ENCODE data around the gene MAPKAP1.

DNA sequence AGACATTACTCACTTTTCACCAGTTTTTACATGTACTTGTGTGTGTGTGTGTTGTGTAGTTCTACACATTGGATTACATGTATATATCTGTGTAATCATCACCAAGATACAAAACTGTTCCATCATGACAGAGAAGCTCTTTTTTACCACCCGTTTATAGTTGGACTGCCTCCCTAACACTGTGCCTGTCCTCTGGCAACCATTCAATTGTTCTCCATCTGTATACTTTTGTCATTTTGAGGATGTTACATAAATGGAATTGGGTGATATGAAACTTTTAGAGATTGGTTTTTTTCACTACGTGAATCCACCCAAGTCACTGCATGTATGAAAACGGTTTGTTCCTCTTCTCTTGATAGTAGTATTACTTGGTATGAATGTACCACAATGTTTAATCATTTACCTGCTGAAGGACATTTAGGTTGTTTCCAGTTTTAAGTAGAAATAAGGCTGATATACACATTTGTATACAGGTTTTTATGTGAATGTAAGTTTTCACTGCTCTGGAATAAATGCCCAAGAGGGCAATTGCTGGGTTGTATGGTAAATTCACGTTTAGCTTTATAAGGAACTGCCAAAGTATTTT, 126.2 kb downstream of the MAPKAP1 start:
- TF ChIP-seq, protein P1, sequence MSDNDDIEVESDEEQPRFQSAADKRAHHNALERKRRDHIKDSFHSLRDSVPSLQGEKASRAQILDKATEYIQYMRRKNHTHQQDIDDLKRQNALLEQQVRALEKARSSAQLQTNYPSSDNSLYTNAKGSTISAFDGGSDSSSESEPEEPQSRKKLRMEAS (IDR thresholded peaks at IDR 0.05; ENCODE audit: low read depth, low read length): no peak
- TF ChIP-seq, protein P2, sequence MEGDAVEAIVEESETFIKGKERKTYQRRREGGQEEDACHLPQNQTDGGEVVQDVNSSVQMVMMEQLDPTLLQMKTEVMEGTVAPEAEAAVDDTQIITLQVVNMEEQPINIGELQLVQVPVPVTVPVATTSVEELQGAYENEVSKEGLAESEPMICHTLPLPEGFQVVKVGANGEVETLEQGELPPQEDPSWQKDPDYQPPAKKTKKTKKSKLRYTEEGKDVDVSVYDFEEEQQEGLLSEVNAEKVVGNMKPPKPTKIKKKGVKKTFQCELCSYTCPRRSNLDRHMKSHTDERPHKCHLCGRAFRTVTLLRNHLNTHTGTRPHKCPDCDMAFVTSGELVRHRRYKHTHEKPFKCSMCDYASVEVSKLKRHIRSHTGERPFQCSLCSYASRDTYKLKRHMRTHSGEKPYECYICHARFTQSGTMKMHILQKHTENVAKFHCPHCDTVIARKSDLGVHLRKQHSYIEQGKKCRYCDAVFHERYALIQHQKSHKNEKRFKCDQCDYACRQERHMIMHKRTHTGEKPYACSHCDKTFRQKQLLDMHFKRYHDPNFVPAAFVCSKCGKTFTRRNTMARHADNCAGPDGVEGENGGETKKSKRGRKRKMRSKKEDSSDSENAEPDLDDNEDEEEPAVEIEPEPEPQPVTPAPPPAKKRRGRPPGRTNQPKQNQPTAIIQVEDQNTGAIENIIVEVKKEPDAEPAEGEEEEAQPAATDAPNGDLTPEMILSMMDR (IDR thresholded peaks at IDR 0.05; ENCODE audit: low read depth, low read length): no peak
- no peak for TF ChIP-seq POLR2A (IDR thresholded peaks at IDR 0.05; ENCODE audit: extremely low read depth, insufficient read length)

All from NB4 (cell line).